PC-9 (cell line): ENCODE data around the gene GOLGA8J. TPM values are rescaled to one million over a fixed set of nuclear protein-coding genes. Genes with fewer than 3 reads are reported as not detected.
"Not testable (repeated sequence)": the region's sequence is repeated elsewhere in the genome, so short reads cannot be mapped to it uniquely, and the experiment has no call there.

ENCODE experiments used
- BruUV-seq: library from RNA; stranded (reverse); fragments of 400-500 nt; replicated peaks from 2 replicates; lab custom pipeline; 2021; lab: Mats Ljungman, UMichigan
- CTCF ChIA-PET: fragments of 300-600 bp; sonication (Branson Sonifier 250); formaldehyde crosslinking; loops from one replicate; lab custom pipeline; 2022; ENCODE audit warnings: antibody characterized with exemption; lab: Charles Lee
- POLR2A ChIA-PET: fragments of 300-600 bp; sonication (Branson Sonifier 250); formaldehyde crosslinking; loops from one replicate; lab custom pipeline; 2022; ENCODE audit warnings: antibody characterized with exemption; ENCODE audit not compliant: unreplicated experiment; lab: Charles Lee
- DNase-seq, 2 experiments: peaks; one replicate each; pipeline versions ENCODE4 v3.0.0 to v3.0.0-alpha.2; 2015 to 2022; ENCODE audit warnings: mixed read lengths in 1 of 2
- H2AFZ ChIP-seq: fragments of 200-600 bp; sonication (generic); 2 replicates; pipeline ENCODE4 v1.8.1; 2017; ENCODE audit warnings: antibody characterized with exemption
- H3F3A ChIP-seq: fragments of 200-600 bp; sonication (generic); 2 replicates; pipeline ENCODE4 v1.8.1; 2017; ENCODE audit warnings: antibody characterized with exemption, mild to moderate bottlenecking, low read depth; ENCODE audit not compliant: insufficient read depth
- H3K27ac ChIP-seq: fragments of 200-600 bp; sonication (generic); 2 replicates; pipeline ENCODE4 v1.6.1; 2016; ENCODE audit warnings: mixed run types
- H3K27me3 ChIP-seq: fragments of 200-600 bp; sonication (generic); 2 replicates; pipeline ENCODE4 v1.6.1; 2016; ENCODE audit warnings: low read depth, mixed run types; ENCODE audit not compliant: insufficient read depth
- H3K36me3 ChIP-seq: fragments of 200-600 bp; sonication (generic); 2 replicates; pipeline ENCODE4 v1.6.1; 2016; ENCODE audit warnings: low read depth, mixed run types
- H3K4me1 ChIP-seq: fragments of 200-600 bp; sonication (generic); replicated peaks from 2 replicates; pipeline ENCODE4 v1.6.1; 2016; ENCODE audit warnings: mixed run types; ENCODE audit not compliant: insufficient read depth
- H3K4me2 ChIP-seq: fragments of 200-600 bp; sonication (generic); 2 replicates; pipeline ENCODE4 v1.6.1; 2017; ENCODE audit warnings: mixed run types
- H3K4me3 ChIP-seq: fragments of 200-600 bp; sonication (generic); 2 replicates; pipeline ENCODE4 v1.6.1; 2016; ENCODE audit warnings: mixed run types
- H3K79me2 ChIP-seq: fragments of 200-600 bp; sonication (generic); 2 replicates; pipeline ENCODE4 v1.6.1; 2017; ENCODE audit warnings: low read depth, mixed run types
- H3K9me2 ChIP-seq: fragments of 200-600 bp; sonication (generic); 2 replicates; pipeline ENCODE4 v1.8.1; 2017; ENCODE audit warnings: mild to moderate bottlenecking; ENCODE audit not compliant: insufficient read depth
- H3K9me3 ChIP-seq: fragments of 200-600 bp; sonication (generic); 2 replicates; pipeline ENCODE4 v1.8.1; 2016; ENCODE audit warnings: low read depth; ENCODE audit not compliant: insufficient read depth
- H4K20me1 ChIP-seq: fragments of 200-600 bp; sonication (generic); 2 replicates; pipeline ENCODE4 v1.8.1; 2017; ENCODE audit not compliant: insufficient read depth
- EZH2 ChIP-seq: fragments of 200-600 bp; sonication (generic); IDR thresholded peaks from 2 replicates; pipeline ENCODE4 v1.8.0; 2017; ENCODE audit warnings: antibody characterized with exemption, low read depth
- intact Hi-C: fragments of 100-400 bp; cut with micrococcal nuclease; formaldehyde crosslinking; loops from one replicate; pipeline ENCODE4 v1.10.0; 2022; ENCODE audit not compliant: unreplicated experiment
- total RNA-seq: library from RNA; stranded (reverse); gene quantifications from 2 replicates; pipeline ENCODE4 v1.2.3, GENCODE V29; 2021
- TF ChIP-seq, protein P1 (sequence below): fragments of 200-600 bp; sonication (generic); conservative IDR thresholded peaks from 2 replicates; pipeline ENCODE4 v1.6.1; 2017; ENCODE audit warnings: mixed run types, antibody characterized with exemption, mild to moderate bottlenecking, moderate library complexity

GOLGA8J gene
- total RNA-seq, 1 experiment from 2014 or later = not detected

GRCh38 chr15:30073915-30074314 lies 8.8 kb upstream of the GOLGA8J start:
- Histone ChIP-seq H3K4me1 (no peaks in the 10 kb centered on the region), H3K36me3 (no peaks in the 10 kb centered on the region), H3K79me2 (no peaks in the 10 kb centered on the region), H3K27me3 (no peaks in the 10 kb centered on the region), H3K27ac (no peak overlapping the region), H3K9me3 (no peaks in the 10 kb centered on the region), H3K4me3 (no peak overlapping the region), H3K9me2 (no peaks in the 10 kb centered on the region), H3F3A (no peaks in the 10 kb centered on the region), H3K4me2 (no peak overlapping the region), H2AFZ (no peak overlapping the region), H4K20me1 (no peaks in the 10 kb centered on the region)
- CTCF ChIA-PET = no interaction called here
- BruUV-seq = no TSS peak
- DNase-seq = no peak
- TF ChIP-seq EZH2 = no peak
- TF ChIP-seq, protein P1, sequence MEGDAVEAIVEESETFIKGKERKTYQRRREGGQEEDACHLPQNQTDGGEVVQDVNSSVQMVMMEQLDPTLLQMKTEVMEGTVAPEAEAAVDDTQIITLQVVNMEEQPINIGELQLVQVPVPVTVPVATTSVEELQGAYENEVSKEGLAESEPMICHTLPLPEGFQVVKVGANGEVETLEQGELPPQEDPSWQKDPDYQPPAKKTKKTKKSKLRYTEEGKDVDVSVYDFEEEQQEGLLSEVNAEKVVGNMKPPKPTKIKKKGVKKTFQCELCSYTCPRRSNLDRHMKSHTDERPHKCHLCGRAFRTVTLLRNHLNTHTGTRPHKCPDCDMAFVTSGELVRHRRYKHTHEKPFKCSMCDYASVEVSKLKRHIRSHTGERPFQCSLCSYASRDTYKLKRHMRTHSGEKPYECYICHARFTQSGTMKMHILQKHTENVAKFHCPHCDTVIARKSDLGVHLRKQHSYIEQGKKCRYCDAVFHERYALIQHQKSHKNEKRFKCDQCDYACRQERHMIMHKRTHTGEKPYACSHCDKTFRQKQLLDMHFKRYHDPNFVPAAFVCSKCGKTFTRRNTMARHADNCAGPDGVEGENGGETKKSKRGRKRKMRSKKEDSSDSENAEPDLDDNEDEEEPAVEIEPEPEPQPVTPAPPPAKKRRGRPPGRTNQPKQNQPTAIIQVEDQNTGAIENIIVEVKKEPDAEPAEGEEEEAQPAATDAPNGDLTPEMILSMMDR = no peak
- intact Hi-C loops = no loop called here
- POLR2A ChIA-PET = no interaction called here

DNA sequence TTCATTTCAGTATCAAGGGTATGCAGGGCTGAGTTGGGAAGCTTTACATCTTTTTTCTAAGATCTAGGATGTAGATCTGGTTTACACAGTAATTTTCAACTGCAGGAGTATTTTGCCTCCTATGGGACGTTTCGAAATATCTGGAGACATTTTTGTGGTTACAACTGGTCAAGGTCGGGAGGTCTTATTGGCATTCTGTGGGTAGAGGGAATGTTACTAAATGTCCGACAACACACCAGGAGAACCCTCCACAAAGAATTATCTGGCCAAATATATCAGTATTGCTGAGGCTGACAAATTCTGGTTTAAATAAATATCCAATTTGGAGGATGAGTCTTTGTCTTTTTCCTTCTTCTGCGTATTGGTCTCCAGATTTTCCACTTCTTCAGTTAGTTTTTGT lies 1.9 kb upstream of the GOLGA8J start:
- H3K4me1 ChIP-seq, intact Hi-C loops, H3K9me3 ChIP-seq, H3K4me3 ChIP-seq, H3K4me2 ChIP-seq, H4K20me1 ChIP-seq, H3K36me3 ChIP-seq, POLR2A ChIA-PET, BruUV-seq, H2AFZ ChIP-seq, H3K79me2 ChIP-seq, CTCF ChIA-PET, H3F3A ChIP-seq, H3K9me2 ChIP-seq, H3K27me3 ChIP-seq, H3K27ac ChIP-seq: not testable (repeated sequence)
- peak in 1 of 2 experiments; percentile 33 for DNase-seq

DNA sequence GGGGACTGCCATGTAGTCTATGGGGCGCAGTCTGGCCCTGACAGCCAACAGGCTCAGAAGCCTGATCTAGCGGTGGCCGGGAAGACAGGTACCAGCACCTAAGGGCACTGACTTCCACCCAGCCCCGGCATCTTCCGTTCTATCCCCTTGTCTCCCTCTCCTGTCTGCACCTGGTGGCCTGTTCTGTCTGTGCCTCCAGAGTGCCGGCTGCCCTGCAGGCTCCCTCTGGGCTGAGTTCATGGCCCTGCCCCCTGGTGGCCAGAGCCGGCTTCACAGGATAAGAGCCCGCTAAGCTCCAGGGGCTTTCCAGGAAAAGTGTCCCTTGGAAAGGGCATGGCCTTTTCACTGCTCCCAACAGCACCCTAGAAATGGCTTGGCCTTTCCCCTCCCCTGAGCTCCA lies 15.1 kb downstream of the GOLGA8J start:
- H3K79me2 ChIP-seq, BruUV-seq, intact Hi-C loops: not testable (repeated sequence)

DNA sequence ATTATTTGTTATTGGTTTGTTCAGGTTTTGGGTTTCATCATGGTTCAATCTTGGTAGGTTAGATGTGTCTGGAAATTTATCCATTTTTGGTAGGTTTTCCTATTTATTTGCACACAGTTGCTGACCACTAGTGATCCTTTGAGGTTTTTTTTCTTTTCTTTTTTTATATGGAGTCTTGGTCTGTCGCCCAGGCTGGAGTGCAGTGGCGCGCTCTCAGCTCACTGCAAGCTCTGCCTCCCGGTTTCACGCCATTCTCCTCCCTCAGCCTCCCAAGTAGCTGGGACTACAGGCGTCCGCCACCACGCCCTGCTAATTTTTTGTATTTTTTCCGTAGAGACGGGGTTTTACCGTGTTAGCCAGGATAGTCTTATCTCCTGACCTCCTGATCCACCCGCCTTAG lies 20.1 kb downstream of the GOLGA8J start:
- H3K27me3 ChIP-seq, BruUV-seq, H3F3A ChIP-seq, intact Hi-C loops, H3K9me3 ChIP-seq, DNase-seq, H2AFZ ChIP-seq, H3K9me2 ChIP-seq, H3K4me2 ChIP-seq, POLR2A ChIA-PET, H3K79me2 ChIP-seq, H3K36me3 ChIP-seq, H3K4me1 ChIP-seq, H3K27ac ChIP-seq, CTCF ChIA-PET, H4K20me1 ChIP-seq, H3K4me3 ChIP-seq: not testable (repeated sequence)

More for the DNA sequence above, 15.1 kb downstream of the GOLGA8J start:
- H3K36me3 ChIP-seq, H2AFZ ChIP-seq, CTCF ChIA-PET, H4K20me1 ChIP-seq, H3K27ac ChIP-seq, H3K9me3 ChIP-seq, DNase-seq, POLR2A ChIA-PET, H3K4me2 ChIP-seq, H3K27me3 ChIP-seq, H3K4me1 ChIP-seq, H3F3A ChIP-seq, H3K4me3 ChIP-seq, H3K9me2 ChIP-seq: not testable (repeated sequence)

DNA sequence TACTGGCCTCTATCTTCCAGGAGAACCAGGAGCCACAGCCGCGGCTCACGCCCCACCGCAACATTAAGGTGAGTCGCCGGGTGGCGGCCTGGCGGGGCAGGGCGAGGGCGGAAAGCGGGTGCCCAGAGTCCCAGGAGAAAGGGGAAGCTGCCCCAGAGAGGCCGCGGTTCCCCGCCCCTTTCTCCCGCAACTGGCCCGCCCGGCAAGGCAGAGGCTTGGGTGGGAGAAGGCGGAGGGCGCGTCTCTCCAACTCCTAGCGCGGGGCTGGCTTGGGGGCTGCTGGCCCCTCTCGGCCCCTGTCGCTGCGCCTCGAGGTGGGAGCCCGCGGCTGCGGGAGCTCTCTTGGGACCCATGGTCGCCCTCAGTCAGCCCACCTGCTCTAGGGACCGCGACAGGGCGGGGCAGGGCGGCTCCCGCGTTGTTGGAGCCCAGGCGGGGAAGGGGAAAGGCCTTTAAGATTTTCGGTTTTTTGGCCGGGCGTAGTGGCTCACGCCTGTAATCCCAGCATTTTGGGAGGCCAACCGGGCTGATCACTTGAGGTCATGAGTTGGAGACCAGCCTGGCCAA lies 21.3 kb downstream of the GOLGA8J start:
- H4K20me1 ChIP-seq, H3K36me3 ChIP-seq, H3K27ac ChIP-seq, intact Hi-C loops, H3K4me3 ChIP-seq, CTCF ChIA-PET, BruUV-seq, H3K9me2 ChIP-seq, DNase-seq, H3K4me2 ChIP-seq, H3K27me3 ChIP-seq, H3K9me3 ChIP-seq, H2AFZ ChIP-seq, H3K79me2 ChIP-seq, H3K4me1 ChIP-seq, H3F3A ChIP-seq, POLR2A ChIA-PET: not testable (repeated sequence)

DNA sequence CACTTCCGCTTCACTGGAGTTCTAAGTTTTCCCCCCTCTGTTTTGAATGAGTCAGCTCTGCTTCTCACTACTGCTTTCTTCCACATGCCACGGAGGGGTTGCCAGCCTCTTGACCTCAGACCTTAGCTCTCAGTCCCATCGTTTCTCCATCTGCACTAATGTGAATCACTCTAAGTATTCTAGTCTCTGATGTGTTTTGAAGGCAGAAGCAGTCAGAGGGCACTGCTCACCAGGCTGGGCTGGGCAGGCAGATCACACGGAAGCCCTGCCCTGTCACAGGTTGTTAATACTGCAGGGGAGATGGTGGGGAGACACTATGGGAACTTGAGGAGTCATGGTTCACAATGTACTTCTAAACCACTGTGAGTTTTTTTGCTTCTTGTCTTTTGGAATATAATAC lies 27.8 kb downstream of the GOLGA8J start:
- DNase-seq, H3F3A ChIP-seq, H3K4me1 ChIP-seq, H3K36me3 ChIP-seq, H4K20me1 ChIP-seq, H3K4me3 ChIP-seq, H3K9me2 ChIP-seq, H2AFZ ChIP-seq, H3K27me3 ChIP-seq, H3K27ac ChIP-seq, H3K79me2 ChIP-seq, intact Hi-C loops, H3K9me3 ChIP-seq, CTCF ChIA-PET, H3K4me2 ChIP-seq, BruUV-seq, POLR2A ChIA-PET: not testable (repeated sequence)
